Stimulated activated CD4-positive, alpha-beta T cell treated with anti-CD3 and anti-CD28 coated beads, TNF-alpha, amount 100 ng/mL, for 48 hours (primary cell): ENCODE data around the gene SLC28A2.
"Not testable (repeated sequence)": the region's sequence is repeated elsewhere in the genome, so short reads cannot be mapped to it uniquely, and the experiment has no call there.

Source experiments
- DNase-seq, 3 donors: peaks; one replicate each; pipeline ENCODE4 v3.0.0-alpha.2; 2020; ENCODE audit warnings: low read depth in 3 of 3

Gene SLC28A2

GRCh38 chr15:45262906-45263461 lies 10.9 kb downstream of the SLC28A2 start:
- DNase-seq, result no peak

- no peak for DNase-seq
Measured at GRCh38 chr15:45263854-45264253, 11.8 kb downstream of the SLC28A2 start.

GRCh38 chr15:45265506-45265905 lies 13.5 kb downstream of the SLC28A2 start:
- no peak for DNase-seq

GRCh38 chr15:45268135-45268534 lies 16.1 kb downstream of the SLC28A2 start:
- DNase-seq, result no peak

GRCh38 chr15:45274636-45275380 lies 22.8 kb downstream of the SLC28A2 start:
- no peak for DNase-seq

- DNase-seq, result no peak
Measured at GRCh38 chr15:45276831-45277230, 24.8 kb downstream of the SLC28A2 start.

- DNase-seq, result peak; percentile 92 to 94 (median 92)
Measured at GRCh38 chr15:45279024-45279698, 27.1 kb downstream of the SLC28A2 start.

GRCh38 chr15:45285413-45285812 lies 33.4 kb downstream of the SLC28A2 start:
- no peak for DNase-seq

GRCh38 chr15:45287390-45287956 lies 35.4 kb downstream of the SLC28A2 start:
- no peak for DNase-seq

GRCh38 chr15:45288947-45289346 lies 36.9 kb downstream of the SLC28A2 start:
- DNase-seq, result no peak

- no peak for DNase-seq
Measured at GRCh38 chr15:45291822-45292582, 40.0 kb downstream of the SLC28A2 start.

GRCh38 chr15:45293326-45293725 lies 41.3 kb downstream of the SLC28A2 start:
- DNase-seq, result not testable (repeated sequence)

- not testable (repeated sequence) for DNase-seq
Measured at GRCh38 chr15:45298964-45299378, 46.9 kb downstream of the SLC28A2 start.

GRCh38 chr15:45304711-45305110 lies 52.7 kb downstream of the SLC28A2 start:
- DNase-seq, result no peak

GRCh38 chr15:45306105-45306504 lies 54.1 kb downstream of the SLC28A2 start:
- no peak for DNase-seq

- no peak for DNase-seq
Measured at GRCh38 chr15:45307230-45307924, 55.3 kb downstream of the SLC28A2 start.

- not testable (repeated sequence) for DNase-seq
Measured at GRCh38 chr15:45314117-45314516, 62.1 kb downstream of the SLC28A2 start.

- no peak for DNase-seq
Measured at GRCh38 chr15:45314960-45315359, 62.9 kb downstream of the SLC28A2 start.

- no peak for DNase-seq
Measured at GRCh38 chr15:45319472-45320214, 67.6 kb downstream of the SLC28A2 start.

- no peak for DNase-seq
Measured at GRCh38 chr15:45320581-45321205, 68.7 kb downstream of the SLC28A2 start.
